ENCODE results near the gene FCN1.

Gene FCN1

GRCh38 chr9:134864821-134865190, 52.9 kb downstream of the FCN1 start:
- Mint-ChIP-seq H3K27ac (no peak overlapping the region), H3K4me1 (no peaks in the 10 kb centered on the region), H3K9me3 (peaks cover 15% of the 10 kb centered on the region), H3K4me3 (no peak overlapping the region), H3K27me3 (ENCODE audit: low read depth) (peaks cover 7% of the 10 kb centered on the region), H3K36me3 (ENCODE audit: low read depth) (no peaks in the 10 kb centered on the region)
- no peak for TF ChIP-seq CTCF (IDR thresholded peaks at IDR 0.05; ENCODE audit: unreplicated experiment in 3 of 3)

- H3K9me3 Mint-ChIP-seq = peaks cover 15% of the 10 kb centered on the region
- no peak overlapping the region for H3K27ac Mint-ChIP-seq
- H3K36me3 Mint-ChIP-seq (ENCODE audit: low read depth) = no peaks in the 10 kb centered on the region
- no peak for TF ChIP-seq CTCF (IDR thresholded peaks at IDR 0.05; ENCODE audit: unreplicated experiment in 3 of 3)
- H3K27me3 Mint-ChIP-seq (ENCODE audit: low read depth) = peaks cover 7% of the 10 kb centered on the region
- no peak overlapping the region for H3K4me3 Mint-ChIP-seq
- H3K4me1 Mint-ChIP-seq = no peaks in the 10 kb centered on the region
These were observed 53.5 kb downstream of the FCN1 start for GRCh38 chr9:134863941-134864820.

GRCh38 chr9:134863306-134863902, 54.3 kb downstream of the FCN1 start:
- H3K27ac Mint-ChIP-seq = no peak overlapping the region
- H3K4me3 Mint-ChIP-seq = no peak overlapping the region
- H3K4me1 Mint-ChIP-seq = no peaks in the 10 kb centered on the region
- peaks cover 15% of the 10 kb centered on the region for H3K9me3 Mint-ChIP-seq
- H3K36me3 Mint-ChIP-seq (ENCODE audit: low read depth) = no peaks in the 10 kb centered on the region
- H3K27me3 Mint-ChIP-seq (ENCODE audit: low read depth) = peaks cover 5% of the 10 kb centered on the region
- TF ChIP-seq CTCF (IDR thresholded peaks at IDR 0.05; ENCODE audit: unreplicated experiment in 3 of 3) = no peak

- no peaks in the 10 kb centered on the region for H3K4me1 Mint-ChIP-seq
- peaks cover 17% of the 10 kb centered on the region for H3K27me3 Mint-ChIP-seq (ENCODE audit: low read depth)
- H3K27ac Mint-ChIP-seq = no peak overlapping the region
- peaks cover 23% of the 10 kb centered on the region for H3K9me3 Mint-ChIP-seq
- no peak overlapping the region for H3K4me3 Mint-ChIP-seq
- TF ChIP-seq CTCF (IDR thresholded peaks at IDR 0.05; ENCODE audit: unreplicated experiment in 3 of 3) = no peak
- no peaks in the 10 kb centered on the region for H3K36me3 Mint-ChIP-seq (ENCODE audit: low read depth)
These were observed 55.9 kb downstream of the FCN1 start for GRCh38 chr9:134861595-134862334.

GRCh38 chr9:134860510-134860909, 57.2 kb downstream of the FCN1 start:
- Mint-ChIP-seq H3K4me3 (no peak overlapping the region), H3K27ac (no peak overlapping the region), H3K27me3 (ENCODE audit: low read depth) (peaks cover 20% of the 10 kb centered on the region), H3K4me1 (no peaks in the 10 kb centered on the region), H3K9me3 (peaks cover 22% of the 10 kb centered on the region), H3K36me3 (ENCODE audit: low read depth) (no peaks in the 10 kb centered on the region)
- TF ChIP-seq CTCF (IDR thresholded peaks at IDR 0.05; ENCODE audit: unreplicated experiment in 3 of 3) = no peak
